Activated effector memory CD4-positive, alpha-beta T cell treated with Interleukin-2 at 50 U/mL for 16 hours (primary cell): ENCODE measurements around the gene ASB6.
A peak's percentile ranks its signal among the peaks of the same experiment; 100 is the strongest.

Experiments
- DNase-seq: peaks from one replicate; pipeline ENCODE4 v3.0.0-alpha.2; 2020

The ASB6 gene, protein sequence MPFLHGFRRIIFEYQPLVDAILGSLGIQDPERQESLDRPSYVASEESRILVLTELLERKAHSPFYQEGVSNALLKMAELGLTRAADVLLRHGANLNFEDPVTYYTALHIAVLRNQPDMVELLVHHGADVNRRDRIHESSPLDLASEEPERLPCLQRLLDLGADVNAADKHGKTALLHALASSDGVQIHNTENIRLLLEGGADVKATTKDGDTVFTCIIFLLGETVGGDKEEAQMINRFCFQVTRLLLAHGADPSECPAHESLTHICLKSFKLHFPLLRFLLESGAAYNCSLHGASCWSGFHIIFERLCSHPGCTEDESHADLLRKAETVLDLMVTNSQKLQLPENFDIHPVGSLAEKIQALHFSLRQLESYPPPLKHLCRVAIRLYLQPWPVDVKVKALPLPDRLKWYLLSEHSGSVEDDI

GRCh38 chr9:129641750-129642585, at the start of gene ASB6:
Gene ASB6, minus strand, starts transcription at chr9:129642151. Its CDS starts 152 bp downstream, at chr9:129641999.
- peak; percentile 86 for DNase-seq

DNA sequence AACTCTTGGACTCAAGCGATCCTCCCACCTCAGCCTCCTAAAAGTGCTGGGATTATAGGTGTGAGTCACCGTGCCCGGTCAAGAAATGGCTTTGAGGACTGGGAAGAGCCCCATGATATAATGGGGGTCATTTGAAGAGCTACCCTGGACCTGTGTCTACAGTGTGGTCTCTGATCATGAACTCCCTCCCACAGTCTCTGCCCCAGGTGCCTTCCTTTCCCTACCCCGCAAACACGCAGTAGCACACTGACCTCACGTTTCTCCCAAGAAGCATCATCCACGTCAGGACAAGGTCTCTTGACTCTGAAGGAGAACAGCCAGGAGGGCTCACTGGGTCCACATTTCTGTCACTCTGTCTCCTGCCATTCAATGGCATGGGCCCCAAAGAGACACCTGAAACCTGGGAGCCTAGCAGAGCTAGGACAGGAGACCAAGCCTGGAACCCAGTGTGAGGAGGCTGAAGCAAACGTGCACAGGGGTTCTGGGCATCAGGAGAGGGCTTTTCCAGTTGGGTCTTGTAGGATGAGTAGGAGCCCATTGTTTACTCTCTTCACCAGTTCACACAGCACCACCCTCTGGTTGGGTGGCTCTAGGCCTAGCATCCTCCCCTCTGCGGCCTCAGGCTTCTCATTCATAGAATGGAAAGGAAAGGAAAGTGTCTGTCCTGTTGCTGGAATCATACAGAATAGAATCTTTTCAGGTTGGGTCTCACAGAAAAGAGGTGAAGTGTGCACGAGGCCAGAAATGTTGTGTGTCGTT, 46.5 kb upstream of the ASB6 start:
- DNase-seq, result no peak

GRCh38 chr9:129687391-129687790, 45.4 kb upstream of the ASB6 start:
- DNase-seq, result no peak

GRCh38 chr9:129686736-129687135, 44.8 kb upstream of the ASB6 start:
- no peak for DNase-seq

DNA sequence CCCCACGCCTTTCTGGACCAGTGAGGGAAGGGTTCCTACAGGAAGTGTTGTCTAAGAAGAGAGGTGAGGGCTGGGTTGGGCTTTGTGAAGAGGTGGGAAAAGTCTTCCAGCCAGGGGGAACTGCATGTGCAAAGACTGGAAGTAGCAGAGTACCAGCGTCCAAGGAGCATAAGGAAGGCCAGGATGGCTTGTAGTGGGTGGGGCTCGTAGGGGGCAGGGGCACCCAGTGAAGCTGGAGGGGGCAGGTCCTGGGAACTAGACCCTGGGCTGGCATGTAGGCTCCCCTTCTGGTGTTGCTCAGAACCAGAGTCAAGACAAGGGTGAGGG, 43.9 kb upstream of the ASB6 start:
- DNase-seq, result no peak

- DNase-seq, result no peak
These were observed 43.4 kb upstream of the ASB6 start for GRCh38 chr9:129685220-129685932.

- DNase-seq, result no peak
These were observed 40.4 kb upstream of the ASB6 start for GRCh38 chr9:129682381-129682780.

- DNase-seq, result no peak
These were observed 40.0 kb upstream of the ASB6 start for GRCh38 chr9:129681924-129682323.

GRCh38 chr9:129679537-129679936, 37.6 kb upstream of the ASB6 start:
- DNase-seq, result no peak

DNA sequence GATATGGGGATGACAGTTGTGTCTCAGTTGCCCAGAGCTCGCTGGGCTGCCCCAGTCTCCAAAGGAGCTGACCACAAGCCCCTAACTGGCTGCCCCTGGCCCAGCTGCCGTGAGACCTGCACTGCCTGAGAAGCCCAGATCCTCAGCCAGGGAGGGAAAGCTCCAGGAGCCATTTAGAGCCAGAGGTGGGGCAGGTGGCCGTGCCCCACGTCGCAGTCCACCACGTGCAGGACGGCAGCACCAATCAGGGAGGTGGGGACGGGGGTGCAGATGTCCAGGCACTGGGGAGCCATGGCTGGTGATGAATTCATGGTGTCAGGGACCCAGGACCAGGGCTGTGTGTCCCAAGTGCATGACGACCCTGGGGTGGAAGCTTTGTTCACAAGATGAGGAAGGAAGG, 36.9 kb upstream of the ASB6 start:
- no peak for DNase-seq

DNA sequence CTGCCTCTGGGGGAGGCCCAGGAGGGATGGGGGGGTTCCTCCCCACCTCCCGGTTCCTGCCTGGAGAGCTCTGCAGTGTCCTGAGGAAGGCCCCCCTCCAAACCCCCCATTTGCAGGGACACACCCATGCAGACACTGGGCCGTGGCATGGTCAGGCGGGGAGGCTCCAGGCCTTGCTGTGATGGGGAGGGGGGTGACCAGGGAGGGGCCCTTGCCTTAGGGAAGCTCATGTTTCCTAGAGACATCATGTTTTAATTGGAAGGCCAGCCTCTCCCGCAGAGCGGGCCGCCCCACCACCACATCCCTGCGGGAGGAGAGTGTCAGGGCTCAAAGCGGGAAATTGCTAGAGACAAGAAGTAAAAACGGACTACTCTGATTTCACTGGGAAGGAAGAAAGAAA, 35.5 kb upstream of the ASB6 start:
- DNase-seq, result no peak

- no peak for DNase-seq
These were observed 35.0 kb upstream of the ASB6 start for GRCh38 chr9:129676975-129677374.

- no peak for DNase-seq
These were observed 34.3 kb upstream of the ASB6 start for GRCh38 chr9:129676287-129676686.

DNA sequence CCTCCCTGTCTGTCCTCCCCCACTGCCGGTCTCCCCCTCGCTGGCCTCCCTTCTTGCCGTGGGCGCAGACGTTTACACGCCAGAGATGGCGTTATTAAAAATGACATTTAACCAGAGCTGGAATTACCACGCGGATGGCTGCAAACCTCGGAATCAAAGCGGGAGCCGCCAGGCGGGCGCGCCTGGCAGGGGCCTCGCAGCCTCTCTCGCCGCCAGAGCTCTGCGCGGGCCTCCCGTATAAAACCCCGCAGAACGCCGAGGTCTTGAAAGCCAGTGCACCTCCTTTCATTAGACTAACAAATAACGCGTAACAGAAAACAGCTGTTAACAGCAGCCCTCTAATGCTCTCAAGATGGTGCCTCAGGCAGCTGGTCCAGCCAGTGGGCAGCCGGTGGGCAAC, 33.7 kb upstream of the ASB6 start:
- no peak for DNase-seq

DNA sequence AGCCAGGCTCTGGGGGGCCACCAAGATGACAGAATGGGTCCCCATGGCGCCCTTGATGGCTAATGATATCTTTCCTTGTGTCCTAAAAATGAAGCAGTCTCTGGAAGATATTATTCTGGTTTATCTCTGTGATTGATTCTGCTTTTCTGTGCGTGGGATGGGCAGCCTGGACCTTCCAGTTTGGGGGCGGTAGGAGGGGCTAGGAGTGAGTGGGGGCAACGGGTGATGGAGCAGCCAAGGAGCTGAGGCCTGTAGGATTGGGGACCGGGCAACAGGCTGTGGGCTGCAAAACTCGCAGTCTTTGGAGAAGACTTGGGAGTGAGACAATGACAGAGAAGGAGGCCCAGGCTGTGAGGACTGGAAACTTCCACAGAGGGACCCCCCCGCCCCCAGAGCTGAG, 32.3 kb upstream of the ASB6 start:
- DNase-seq, result no peak

GRCh38 chr9:129673602-129674001, 31.7 kb upstream of the ASB6 start:
- DNase-seq, result no peak

DNA sequence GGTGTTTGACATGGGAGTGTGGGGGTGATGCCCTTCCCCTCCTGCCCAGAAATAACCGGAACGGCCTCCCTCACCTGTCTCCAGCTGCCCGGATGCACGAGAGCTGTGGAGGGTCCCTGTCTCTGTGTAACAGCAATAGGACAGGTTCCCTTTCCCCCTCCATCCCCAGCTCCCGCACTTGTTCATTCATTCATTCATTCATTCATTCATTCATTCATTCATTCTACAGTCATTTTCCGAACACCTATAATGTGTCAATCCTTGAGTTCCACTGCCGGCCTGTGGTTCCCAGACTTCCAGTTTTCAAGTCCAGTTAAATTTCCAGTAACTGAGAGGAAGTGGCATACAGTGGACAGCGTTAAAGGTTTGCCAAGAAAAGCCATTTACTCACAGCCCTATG, 30.8 kb upstream of the ASB6 start:
- no peak for DNase-seq

DNA sequence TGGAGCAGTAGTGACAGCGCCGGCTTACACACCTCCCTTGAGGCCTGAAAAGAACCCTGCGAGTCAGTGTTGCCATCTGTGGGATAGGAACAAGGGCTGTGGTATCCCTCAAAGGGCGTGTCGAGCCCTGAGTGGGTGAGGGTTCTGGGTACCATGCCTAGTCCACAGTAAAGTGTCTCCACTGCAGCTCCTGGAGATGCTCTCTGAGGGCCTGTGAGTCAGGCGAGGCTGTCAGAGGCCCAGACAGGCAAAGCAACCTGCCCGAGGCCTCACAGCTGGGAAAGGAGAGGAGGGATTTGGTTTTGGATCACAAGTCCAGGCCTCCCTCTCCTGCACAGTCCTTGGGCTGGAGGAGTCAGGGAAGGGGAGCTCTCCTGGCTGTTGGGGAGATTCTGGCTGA, 29.6 kb upstream of the ASB6 start:
- DNase-seq, result no peak

GRCh38 chr9:129671065-129671464, 29.1 kb upstream of the ASB6 start:
- DNase-seq, result no peak

DNA sequence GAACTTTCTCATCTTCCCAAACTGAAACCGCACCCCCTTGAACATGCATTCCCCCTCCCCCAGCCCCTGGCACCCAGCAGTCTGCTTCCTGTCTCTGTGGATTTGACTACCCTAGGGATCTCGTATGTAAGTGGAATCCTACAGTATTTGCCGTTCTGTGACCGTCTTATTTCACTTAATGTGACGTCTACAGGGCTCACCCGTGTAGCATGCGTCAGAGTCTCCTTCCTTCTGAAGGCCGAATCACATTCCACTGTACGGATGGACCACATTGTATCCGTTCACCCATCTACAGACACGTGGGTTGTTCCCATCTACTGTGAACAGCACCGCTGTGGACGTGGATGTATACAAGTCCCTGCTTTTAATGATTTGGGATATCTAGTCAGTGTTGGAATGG, 28.0 kb upstream of the ASB6 start:
- DNase-seq, result no peak

DNA sequence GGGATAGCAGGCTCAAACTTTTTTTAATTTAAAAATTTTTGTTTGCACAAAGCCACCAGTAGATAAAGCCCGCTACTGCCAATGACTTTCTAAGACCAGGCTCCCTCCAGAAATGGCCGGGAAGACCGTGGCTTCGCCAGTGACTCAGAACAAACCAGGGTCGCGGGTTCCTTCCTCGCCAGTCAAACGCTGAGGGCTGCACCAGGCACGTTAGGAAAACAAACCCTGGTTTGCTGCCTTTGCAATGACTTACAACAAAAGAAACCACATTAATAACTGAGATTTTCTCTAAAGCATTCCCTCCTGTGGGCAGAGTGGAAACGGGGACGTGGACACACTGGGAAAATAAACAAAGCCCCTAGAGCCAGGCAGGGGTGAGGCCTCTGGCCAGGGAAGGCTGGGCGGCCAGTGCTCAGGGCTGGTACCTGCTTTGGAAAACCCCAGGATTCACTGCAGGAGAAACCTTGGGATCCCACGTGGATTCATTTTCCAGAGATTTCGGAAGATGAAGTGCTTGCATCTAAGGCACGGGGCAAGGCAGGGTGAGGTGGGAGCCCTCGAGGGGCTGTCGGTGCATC, 27.3 kb upstream of the ASB6 start:
- DNase-seq, result no peak

DNA sequence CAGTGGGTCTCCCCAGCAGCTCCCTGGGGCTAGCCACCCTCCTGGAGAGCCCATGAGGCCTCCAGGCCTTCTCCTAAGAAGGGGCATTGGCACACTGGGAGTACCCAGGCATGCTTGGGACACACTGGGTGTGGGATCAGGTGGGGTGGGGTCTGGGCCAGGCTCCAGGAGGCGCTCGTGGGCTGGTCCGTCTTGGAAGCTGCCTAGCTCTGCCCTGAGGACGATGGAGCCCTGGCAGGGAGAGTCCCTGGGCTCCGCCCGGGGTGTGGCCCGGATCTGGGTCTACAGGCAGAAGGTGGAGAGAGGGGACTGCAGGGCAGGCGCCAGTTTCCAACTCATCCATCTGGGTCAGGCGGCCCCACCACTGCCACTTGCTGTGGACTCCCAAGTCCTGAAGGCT, 25.9 kb upstream of the ASB6 start:
- DNase-seq, result no peak

GRCh38 chr9:129667378-129667777, 25.4 kb upstream of the ASB6 start:
- no peak for DNase-seq
